ENCODE results near the gene PDCD1. TPM values are rescaled to one million over a fixed set of nuclear protein-coding genes. Genes with fewer than 3 reads are reported as not detected.

PDCD1 gene
- total RNA-seq, 2 experiments from 2014 or later: 9.5 to 11.4 TPM

DNA sequence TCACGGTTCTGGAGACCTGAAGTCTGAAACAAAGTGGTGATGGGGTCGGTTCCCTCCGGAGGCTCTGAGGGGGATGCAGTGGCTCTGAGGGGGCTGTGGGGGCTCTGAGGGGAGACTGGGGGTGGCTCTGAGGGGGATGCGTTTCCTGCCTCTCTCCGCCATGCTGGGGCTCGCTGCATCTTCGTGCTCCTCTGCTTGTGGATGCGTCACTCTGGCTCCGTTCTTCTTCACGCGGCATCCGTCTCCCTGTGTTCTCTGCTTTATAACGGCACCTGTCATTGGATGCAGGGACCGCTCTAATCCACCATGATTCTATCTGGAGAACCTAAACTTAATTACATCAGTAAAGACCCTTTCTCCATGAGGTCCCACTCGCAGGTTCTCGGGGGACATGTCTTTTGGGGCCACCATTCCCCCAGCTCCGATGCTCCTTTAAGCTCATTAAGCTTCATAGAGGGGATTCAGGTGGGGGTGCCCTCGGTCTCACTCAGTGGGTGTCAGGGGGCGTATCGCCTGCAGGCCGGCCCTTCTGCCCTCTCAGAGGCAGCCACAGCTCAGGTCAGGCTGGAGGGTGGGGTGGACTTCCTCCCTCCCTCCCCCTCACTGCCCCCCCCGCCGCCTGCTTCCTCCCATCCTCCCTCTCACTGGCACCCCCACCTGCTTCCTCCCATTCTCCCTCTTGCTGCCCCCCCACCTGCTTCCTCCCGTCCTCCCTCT lies 29.3 kb upstream of the PDCD1 start:
- POLR2A ChIA-PET: no interaction called here

DNA sequence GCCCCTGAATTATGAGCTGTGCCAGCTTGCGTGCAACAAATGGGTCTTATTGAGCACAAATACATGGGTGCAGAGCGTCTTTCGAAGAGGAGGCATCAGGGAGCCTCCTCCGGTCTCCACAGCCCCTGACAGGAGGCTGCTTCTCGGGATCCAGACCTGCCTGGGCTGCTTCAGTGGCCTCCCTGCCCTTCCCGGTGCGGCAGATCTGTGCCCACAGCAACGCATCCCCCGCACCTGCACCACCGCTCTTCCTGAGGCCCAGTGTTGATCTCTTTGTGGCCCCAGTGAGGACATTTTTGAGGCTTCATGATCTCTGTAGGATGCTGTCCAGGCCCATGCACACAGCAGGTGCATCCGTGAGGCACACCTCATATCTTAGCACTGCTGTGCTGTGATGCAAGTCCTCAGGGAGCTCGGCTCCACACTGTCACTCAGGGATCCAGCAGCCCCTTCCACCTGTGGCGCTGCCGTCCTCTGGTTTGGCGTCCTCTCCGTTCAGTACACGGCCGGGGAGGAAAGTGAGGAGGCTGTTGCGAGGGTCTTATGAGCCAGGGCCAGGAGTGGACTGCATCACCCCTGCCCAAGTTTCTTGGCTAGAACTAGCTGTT lies 28.2 kb upstream of the PDCD1 start:
- no peaks in the 10 kb centered on the region for H3K27me3 ChIP-seq (ENCODE audit: control insufficient read depth in 1 of 2, insufficient read depth in 2 of 2, low read length in 2 of 2)
- H3K27me3 Mint-ChIP-seq: no peaks in the 10 kb centered on the region
- ATAC-seq (ENCODE audit: poor library complexity) (no peak), DNase-seq (peak in 1 of 14 experiments; percentile 14)
- CTCF ChIA-PET: no interaction called here
- intact Hi-C loops (cut with DNase I, micrococcal nuclease): loop anchor here (10.0 kb wide), 2 partner anchors 182 to 1322 kb away; partner anchors contain the start of genes DUSP28 (in 1 of the 2), ING5 (in 1 of the 2) and RNPEPL1 (in 1 of the 2)
- H3K4me3 ChIP-seq (ENCODE audit: low read length): no peak overlapping the region
- peaks cover 36% of the 10 kb centered on the region for H3K36me3 ChIP-seq (ENCODE audit: insufficient read depth, low read length)
- peaks cover 54% of the 10 kb centered on the region for H3K36me3 Mint-ChIP-seq (ENCODE audit: low read depth)
- POLR2A ChIA-PET: no interaction called here
- peaks cover 26% of the 10 kb centered on the region for H3K4me1 ChIP-seq (ENCODE audit: insufficient read depth, low read length)
- no peak overlapping the region for H3K27ac ChIP-seq (ENCODE audit: low read depth in 1 of 2, low read length in 2 of 2)
- TF ChIP-seq, protein P1, sequence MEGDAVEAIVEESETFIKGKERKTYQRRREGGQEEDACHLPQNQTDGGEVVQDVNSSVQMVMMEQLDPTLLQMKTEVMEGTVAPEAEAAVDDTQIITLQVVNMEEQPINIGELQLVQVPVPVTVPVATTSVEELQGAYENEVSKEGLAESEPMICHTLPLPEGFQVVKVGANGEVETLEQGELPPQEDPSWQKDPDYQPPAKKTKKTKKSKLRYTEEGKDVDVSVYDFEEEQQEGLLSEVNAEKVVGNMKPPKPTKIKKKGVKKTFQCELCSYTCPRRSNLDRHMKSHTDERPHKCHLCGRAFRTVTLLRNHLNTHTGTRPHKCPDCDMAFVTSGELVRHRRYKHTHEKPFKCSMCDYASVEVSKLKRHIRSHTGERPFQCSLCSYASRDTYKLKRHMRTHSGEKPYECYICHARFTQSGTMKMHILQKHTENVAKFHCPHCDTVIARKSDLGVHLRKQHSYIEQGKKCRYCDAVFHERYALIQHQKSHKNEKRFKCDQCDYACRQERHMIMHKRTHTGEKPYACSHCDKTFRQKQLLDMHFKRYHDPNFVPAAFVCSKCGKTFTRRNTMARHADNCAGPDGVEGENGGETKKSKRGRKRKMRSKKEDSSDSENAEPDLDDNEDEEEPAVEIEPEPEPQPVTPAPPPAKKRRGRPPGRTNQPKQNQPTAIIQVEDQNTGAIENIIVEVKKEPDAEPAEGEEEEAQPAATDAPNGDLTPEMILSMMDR (IDR thresholded peaks at IDR 0.05): no peak
- H3K27ac Mint-ChIP-seq: peak overlapping the region; percentile 63
- peak overlapping the region; percentile 34 for H3K4me3 Mint-ChIP-seq
- H3K9me3 Mint-ChIP-seq: no peaks in the 10 kb centered on the region
- H3K9me3 ChIP-seq (ENCODE audit: control insufficient read depth in 1 of 2, insufficient read depth in 1 of 2, low read length in 2 of 2): peaks cover 0 to 12% of the 10 kb centered on the region in 2 experiments
- H3K4me1 Mint-ChIP-seq (ENCODE audit: low read depth): peaks cover 61% of the 10 kb centered on the region

More for the DNA sequence above, 29.3 kb upstream of the PDCD1 start:
- CTCF ChIA-PET: no interaction called here
- ATAC-seq (ENCODE audit: poor library complexity) (peak; percentile 37), DNase-seq (peak in 1 of 14 experiments; percentile 32)
- Histone ChIP-seq H3K4me1 (ENCODE audit: insufficient read depth, low read length) (peaks cover 19% of the 10 kb centered on the region), H3K9me3 (ENCODE audit: control insufficient read depth in 1 of 2, insufficient read depth in 1 of 2, low read length in 2 of 2) (peaks cover 0 to 12% of the 10 kb centered on the region in 2 experiments), H3K27ac (ENCODE audit: low read depth in 1 of 2, low read length in 2 of 2) (no peak overlapping the region), H3K4me3 (ENCODE audit: low read length) (no peak overlapping the region), H3K36me3 (ENCODE audit: insufficient read depth, low read length) (peaks cover 40% of the 10 kb centered on the region), H3K27me3 (ENCODE audit: control insufficient read depth in 1 of 2, insufficient read depth in 2 of 2, low read length in 2 of 2) (no peaks in the 10 kb centered on the region)
- intact Hi-C loops (cut with DNase I, micrococcal nuclease): loop anchor here (10.0 kb wide), 2 partner anchors 183 to 1323 kb away; partner anchors contain the start of genes DUSP28 (in 1 of the 2), ING5 (in 1 of the 2) and RNPEPL1 (in 1 of the 2)
- no peak overlapping the region for H3K4me3 Mint-ChIP-seq
- H3K4me1 Mint-ChIP-seq (ENCODE audit: low read depth): peaks cover 52% of the 10 kb centered on the region
- no peaks in the 10 kb centered on the region for H3K27me3 Mint-ChIP-seq
- peaks cover 50% of the 10 kb centered on the region for H3K36me3 Mint-ChIP-seq (ENCODE audit: low read depth)
- TF ChIP-seq, protein P1 (IDR thresholded peaks at IDR 0.05): no peak
- peak overlapping the region; percentile 66 for H3K27ac Mint-ChIP-seq
- no peaks in the 10 kb centered on the region for H3K9me3 Mint-ChIP-seq

GRCh38 chr2:241885946-241886643 lies 27.4 kb upstream of the PDCD1 start:
- Mint-ChIP-seq H3K4me3 (peak overlapping the region; percentile 34), H3K9me3 (no peaks in the 10 kb centered on the region), H3K4me1 (ENCODE audit: low read depth) (peaks cover 69% of the 10 kb centered on the region), H3K36me3 (ENCODE audit: low read depth) (peaks cover 61% of the 10 kb centered on the region), H3K27me3 (no peaks in the 10 kb centered on the region), H3K27ac (peak overlapping the region; percentile 63)
- CTCF ChIA-PET: no interaction called here
- H3K27ac ChIP-seq (ENCODE audit: low read depth in 1 of 2, low read length in 2 of 2): no peak overlapping the region
- ATAC-seq (ENCODE audit: poor library complexity) (no peak), DNase-seq (peak in 1 of 14 experiments; percentile 11)
- H3K4me3 ChIP-seq (ENCODE audit: low read length): no peak overlapping the region
- peaks cover 0 to 12% of the 10 kb centered on the region in 2 experiments for H3K9me3 ChIP-seq (ENCODE audit: control insufficient read depth in 1 of 2, insufficient read depth in 1 of 2, low read length in 2 of 2)
- intact Hi-C loops (cut with DNase I, micrococcal nuclease): loop anchor here (10.0 kb wide), 2 partner anchors 181 to 1321 kb away; partner anchors contain the start of genes DUSP28 (in 1 of the 2), ING5 (in 1 of the 2) and RNPEPL1 (in 1 of the 2)
- POLR2A ChIA-PET: no interaction called here
- no peaks in the 10 kb centered on the region for H3K27me3 ChIP-seq (ENCODE audit: control insufficient read depth in 1 of 2, insufficient read depth in 2 of 2, low read length in 2 of 2)
- TF ChIP-seq, protein P1 (IDR thresholded peaks at IDR 0.05): no peak
- peaks cover 30% of the 10 kb centered on the region for H3K36me3 ChIP-seq (ENCODE audit: insufficient read depth, low read length)
- H3K4me1 ChIP-seq (ENCODE audit: insufficient read depth, low read length): peaks cover 35% of the 10 kb centered on the region
